GM19452 (cell line): ENCODE measurements around the gene IRF2BP2.
"Not testable (repeated sequence)": the region's sequence is repeated elsewhere in the genome, so short reads cannot be mapped to it uniquely, and the experiment has no call there.

Experiments used
- ATAC-seq: cut with Tn5 transposase; IDR thresholded peaks from one replicate; pipeline ENCODE4 v1.9.1; 2021; ENCODE audit not compliant: unreplicated experiment

IRF2BP2 gene

GRCh38 chr1:234634922-234635321 is 24.9 kb upstream of the IRF2BP2 start:
- ATAC-seq, result not testable (repeated sequence)

DNA sequence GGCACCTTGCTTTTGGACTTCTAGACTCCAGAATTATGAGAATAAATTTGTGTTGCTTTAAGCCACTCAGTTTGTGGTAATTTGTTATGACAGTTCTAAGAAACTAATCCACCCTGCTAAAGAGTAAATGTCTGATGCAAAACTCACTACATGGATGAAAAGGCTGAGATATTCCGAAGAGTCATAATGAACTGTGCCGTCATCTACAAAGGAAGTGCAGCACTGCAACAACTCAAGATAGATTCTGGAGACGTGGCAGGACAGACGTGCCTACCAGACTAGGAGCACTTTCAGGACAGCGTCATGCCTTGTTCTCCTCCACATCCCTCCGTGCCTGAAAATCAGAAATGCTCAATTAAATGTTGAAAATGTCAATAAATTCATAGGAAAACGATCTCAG is 24.4 kb upstream of the IRF2BP2 start:
- no peak for ATAC-seq

GRCh38 chr1:234633246-234634003 is 23.4 kb upstream of the IRF2BP2 start:
- no peak for ATAC-seq

DNA sequence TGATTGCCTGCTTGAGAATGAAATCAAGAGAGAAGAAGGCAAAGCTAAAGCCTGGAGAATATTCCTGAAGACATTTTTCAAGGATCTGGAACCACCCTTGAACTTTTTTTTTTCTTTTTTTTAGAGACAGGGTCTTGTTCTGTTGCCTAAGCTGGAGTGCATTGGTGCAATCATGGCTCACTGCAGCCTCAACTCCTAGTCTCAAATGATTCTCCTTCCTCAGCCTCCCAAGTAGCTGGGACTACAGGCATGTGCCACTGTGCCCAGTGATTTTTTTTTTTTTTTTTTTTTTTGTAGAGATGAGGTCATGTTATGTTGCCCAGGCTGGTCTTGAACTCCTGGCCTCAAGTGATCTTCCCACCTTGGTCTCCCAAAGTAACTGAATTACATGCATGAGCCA is 22.2 kb upstream of the IRF2BP2 start:
- no peak for ATAC-seq

GRCh38 chr1:234631721-234632125 is 21.7 kb upstream of the IRF2BP2 start:
- ATAC-seq, result no peak

- ATAC-seq, result no peak
Measured at GRCh38 chr1:234629026-234629425, 19.0 kb upstream of the IRF2BP2 start.

- no peak for ATAC-seq
Measured at GRCh38 chr1:234628089-234628488, 18.1 kb upstream of the IRF2BP2 start.

DNA sequence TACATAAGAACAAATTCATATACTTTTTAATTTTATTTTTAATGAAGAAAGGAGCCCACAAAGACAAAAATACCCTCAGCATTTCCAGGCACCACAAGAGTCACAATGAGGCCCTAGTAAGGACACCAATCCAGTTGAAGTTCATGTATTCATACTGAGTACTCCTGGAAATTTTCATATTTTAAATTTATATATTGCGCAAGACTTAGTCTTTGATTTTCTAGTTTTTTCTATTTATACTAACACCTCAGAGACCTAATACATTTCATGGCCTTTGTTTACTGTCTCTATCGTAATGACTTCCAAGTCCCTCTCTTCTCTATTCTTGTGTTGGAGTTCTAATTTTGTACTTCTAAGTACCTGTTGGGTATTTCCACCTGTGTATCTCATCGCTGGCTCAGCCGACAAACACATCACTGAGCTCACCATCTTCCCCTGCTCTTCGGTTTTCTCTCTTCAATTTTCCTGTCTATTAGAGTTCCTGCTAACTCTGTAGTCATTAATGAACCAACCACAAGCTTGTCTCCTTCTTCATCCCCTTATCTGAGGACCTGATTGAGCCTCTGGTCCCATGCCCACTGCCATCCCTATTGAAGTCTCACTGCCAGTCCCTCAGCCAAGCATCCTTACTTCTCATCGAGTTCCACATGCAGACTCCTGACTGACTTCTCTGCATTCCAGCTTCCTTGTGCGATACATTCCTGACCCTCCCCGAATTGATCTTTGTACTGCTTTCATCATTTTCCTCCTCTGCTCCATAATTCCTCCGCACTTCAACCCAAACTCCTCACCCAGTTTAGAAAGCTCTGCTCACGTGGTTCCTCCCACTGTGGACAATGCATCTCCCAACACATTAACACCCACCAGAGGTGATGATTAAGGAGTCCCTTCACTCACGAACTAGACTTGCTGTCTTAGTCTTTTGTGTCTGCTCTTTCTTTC is 17.3 kb upstream of the IRF2BP2 start:
- ATAC-seq, result no peak

DNA sequence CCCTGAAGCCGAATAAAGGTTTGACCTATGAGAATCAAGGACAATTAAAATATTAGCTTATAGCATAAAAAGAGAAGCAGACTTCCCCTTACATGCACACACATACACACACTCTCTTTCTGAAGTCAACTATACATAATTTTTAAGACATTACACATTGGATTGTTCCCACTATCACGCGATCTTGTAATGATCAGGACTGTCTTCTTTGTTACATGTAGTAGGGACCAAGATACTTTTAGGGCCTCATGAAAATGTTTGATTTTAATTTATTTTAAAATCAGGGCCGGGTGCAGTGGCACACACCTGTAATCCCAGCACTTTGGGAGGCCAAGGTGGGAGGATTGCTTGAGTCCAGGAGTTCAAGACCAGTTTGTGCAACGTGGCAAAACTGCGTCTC is 16.4 kb upstream of the IRF2BP2 start:
- ATAC-seq, result no peak

DNA sequence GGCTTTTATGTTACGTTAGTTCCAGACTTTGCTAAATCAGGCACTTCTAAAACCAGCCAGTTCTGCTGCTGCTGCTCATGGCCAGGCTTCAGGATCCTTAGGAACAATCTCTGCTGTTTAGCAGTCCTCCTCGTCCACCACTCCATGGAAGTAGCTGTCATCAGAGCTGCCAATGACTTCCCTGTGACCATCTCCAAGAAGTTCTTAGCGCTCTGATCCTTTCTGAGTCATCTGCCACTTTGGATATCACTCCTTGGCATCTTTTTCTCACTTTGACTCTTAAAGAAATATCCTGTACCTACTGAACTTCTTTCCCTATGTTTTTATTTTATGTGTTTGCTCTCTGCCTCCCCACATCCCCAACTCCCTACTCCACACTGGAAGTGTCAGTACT is 14.7 kb upstream of the IRF2BP2 start:
- ATAC-seq, result no peak

DNA sequence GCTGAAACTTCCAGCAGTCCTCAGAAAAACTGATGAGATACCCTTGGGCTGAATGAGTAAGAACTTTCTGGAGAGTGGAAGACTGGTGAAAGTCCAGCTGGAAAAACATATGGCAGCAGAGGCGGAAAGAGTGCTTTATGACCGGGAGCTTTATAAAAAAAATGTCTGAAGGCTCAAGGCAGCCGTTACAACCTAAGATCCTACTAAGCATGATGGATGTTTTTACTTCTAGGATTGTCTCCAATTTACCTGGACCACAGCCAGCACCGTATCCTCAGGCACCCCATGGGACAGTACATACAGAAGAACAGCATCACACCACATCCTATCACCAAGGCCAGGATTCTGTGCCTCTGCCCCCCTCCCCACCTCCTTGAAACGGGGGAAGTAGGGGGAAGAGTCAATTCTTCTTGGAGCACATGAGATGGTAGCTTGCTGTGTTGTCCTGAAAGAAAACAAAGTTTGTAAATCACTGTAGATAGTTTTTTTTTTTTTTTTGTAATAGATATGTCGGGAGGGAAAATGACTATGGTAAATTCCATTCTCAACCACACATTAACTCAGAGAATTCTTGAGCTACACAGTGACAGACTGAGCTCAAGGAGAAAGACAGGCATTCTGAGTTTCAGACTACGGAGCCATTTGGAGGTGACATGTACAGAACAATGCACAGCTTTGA is 11.8 kb upstream of the IRF2BP2 start:
- no peak for ATAC-seq

GRCh38 chr1:234621127-234621468 is 11.1 kb upstream of the IRF2BP2 start:
- ATAC-seq, result no peak

GRCh38 chr1:234620272-234621126 is 10.5 kb upstream of the IRF2BP2 start:
- no peak for ATAC-seq

DNA sequence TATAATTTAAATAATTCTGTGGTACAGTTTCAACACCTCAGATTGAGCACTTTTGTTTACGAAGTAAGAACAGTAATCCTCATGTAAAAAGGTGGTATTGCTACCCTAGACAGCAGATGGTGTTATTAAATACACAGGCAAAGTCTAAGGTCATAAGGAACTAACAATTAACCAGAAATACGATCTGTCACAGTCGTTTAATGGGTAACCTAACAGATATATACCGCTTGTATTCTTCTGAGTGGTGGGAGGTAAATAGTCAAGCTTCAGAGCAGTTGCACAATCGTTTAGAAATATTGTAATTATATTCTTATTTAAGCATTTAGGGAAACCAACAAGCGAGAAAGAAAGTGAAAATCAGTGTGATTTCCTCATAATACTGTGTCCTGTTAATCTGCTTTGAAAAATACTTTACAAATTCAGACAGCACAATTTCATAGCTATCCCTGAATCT is 9.8 kb upstream of the IRF2BP2 start:
- no peak for ATAC-seq

DNA sequence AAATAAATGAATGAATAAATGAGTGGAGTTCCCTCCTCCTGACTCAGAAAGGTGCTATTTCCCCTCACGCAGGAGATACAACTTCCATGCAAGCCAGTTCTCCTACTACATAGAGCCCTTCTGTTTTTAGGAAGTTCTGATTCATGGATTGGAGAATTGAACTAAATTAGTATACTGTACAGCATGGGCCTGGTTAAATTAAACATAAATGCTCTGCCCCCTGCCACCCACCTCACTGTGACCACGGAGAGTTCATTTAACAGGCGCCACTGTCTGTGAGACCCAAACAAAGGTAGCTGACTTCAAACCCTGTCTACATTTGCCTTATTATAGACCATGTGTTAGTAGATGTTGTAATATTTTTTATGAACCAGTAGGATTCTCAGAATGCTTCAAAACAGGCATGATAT is 9.1 kb upstream of the IRF2BP2 start:
- ATAC-seq, result no peak

DNA sequence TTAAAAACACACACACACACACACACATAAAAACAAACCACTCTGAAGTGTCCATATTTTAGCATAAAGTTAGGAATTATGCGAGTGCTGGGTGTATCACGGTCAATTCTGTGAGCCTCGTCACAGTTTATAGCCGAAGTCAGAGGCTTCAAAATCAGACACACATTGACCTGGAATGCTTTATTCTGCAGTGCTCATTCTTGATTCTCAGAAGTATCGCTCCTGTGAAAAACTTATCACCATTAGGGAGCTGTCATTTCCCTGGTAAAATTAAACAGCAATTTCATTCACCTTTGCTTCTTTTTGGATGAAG is 8.7 kb upstream of the IRF2BP2 start:
- ATAC-seq, result no peak

GRCh38 chr1:234617986-234618736 is 8.2 kb upstream of the IRF2BP2 start:
- ATAC-seq, result no peak

DNA sequence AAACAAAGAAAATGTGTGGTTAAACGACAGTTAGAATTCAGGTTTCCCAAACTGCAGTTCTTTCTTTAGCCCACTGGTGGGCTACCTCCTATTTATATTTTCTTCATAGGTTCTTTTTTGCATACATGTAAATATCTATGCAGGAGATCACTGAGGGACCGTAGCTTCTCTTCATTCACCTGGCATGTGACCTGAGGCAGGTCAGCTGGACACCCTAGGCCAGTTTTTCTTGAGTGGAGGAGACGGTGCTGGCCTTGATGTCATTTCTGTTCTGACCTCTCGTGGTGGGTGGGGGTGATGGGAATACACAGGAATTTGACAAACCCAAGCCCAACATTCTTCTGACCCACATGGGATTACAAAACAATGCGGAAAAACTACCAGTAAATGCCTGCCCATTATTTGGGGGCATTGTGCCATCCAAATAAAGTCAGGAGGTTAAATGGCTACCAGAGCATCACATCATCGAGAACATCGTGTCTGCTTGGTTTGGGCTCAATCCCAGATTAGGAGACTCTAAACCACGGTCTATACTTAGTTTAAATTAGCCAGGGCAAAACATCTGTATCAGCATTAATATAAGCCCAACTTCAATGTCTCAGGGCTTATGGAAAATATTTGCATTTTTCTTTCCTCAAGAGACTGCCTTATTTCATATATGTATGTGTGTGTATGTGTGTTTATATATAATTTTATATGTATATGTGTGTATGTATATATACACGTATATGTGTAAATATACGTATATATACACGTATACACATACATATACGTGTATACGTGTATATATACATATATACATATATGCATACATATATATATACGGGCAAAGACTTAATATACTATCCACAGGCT is 7.4 kb upstream of the IRF2BP2 start:
- no peak for ATAC-seq

GRCh38 chr1:234616644-234617043 is 6.7 kb upstream of the IRF2BP2 start:
- ATAC-seq, result no peak
